Choroid plexus epithelial cell (primary cell): ENCODE data around the gene B3GALNT1.
A peak's percentile ranks its signal among the peaks of the same experiment; 100 is the strongest.

Experiments used
- DNase-seq: peaks from one replicate; pipeline ENCODE4 v3.0.0-alpha.2; 2010; ENCODE audit warnings: low read depth
- H3K4me3 ChIP-seq: 2 replicates; pipeline ENCODE4 v1.5.1; 2011; ENCODE audit warnings: low read depth, mild to moderate bottlenecking, control low read depth, low read length, moderate library complexity
- TF ChIP-seq, protein P1 (sequence below): conservative IDR thresholded peaks from 2 replicates; pipeline ENCODE4 v1.5.1; 2011; ENCODE audit warnings: low read depth, mild to moderate bottlenecking, control low read depth, inconsistent platforms, low read length, moderate library complexity

B3GALNT1 gene

DNA sequence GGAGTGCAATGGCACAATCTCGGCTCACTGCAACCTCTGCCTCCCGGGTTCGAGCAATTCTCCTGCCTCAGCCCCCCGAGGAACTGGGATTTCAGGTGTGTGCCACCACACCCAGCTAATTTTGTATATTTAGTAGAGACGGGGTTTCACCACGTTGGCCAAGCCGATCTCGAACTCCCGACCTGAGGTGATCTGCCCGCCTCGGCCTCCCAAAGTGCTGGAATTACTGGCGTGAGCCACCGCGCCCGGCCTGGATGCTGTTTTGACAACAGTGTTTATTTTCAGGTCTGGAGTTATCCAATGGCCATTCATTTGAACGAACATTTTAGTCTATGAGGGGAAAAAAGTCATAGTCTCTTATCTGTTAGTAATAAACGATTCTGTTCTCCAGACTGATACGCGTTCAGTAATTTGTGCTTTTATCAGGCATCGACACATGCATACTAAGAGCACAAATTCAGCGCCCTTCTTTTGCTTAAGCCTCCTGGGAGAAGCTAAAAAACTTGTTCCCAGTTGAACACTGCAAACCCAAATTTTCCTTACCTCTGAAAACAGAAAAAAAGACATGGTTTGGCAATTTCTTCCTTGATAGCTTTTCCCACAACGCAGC, 1.3 kb downstream of the B3GALNT1 start:
- TF ChIP-seq, protein P1, sequence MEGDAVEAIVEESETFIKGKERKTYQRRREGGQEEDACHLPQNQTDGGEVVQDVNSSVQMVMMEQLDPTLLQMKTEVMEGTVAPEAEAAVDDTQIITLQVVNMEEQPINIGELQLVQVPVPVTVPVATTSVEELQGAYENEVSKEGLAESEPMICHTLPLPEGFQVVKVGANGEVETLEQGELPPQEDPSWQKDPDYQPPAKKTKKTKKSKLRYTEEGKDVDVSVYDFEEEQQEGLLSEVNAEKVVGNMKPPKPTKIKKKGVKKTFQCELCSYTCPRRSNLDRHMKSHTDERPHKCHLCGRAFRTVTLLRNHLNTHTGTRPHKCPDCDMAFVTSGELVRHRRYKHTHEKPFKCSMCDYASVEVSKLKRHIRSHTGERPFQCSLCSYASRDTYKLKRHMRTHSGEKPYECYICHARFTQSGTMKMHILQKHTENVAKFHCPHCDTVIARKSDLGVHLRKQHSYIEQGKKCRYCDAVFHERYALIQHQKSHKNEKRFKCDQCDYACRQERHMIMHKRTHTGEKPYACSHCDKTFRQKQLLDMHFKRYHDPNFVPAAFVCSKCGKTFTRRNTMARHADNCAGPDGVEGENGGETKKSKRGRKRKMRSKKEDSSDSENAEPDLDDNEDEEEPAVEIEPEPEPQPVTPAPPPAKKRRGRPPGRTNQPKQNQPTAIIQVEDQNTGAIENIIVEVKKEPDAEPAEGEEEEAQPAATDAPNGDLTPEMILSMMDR = no peak
- peak overlapping the region; percentile 68 for H3K4me3 ChIP-seq
- DNase-seq = no peak

GRCh38 chr3:161101609-161102008, 3.5 kb downstream of the B3GALNT1 start:
- H3K4me3 ChIP-seq = no peak overlapping the region
- DNase-seq = no peak
- TF ChIP-seq, protein P1 = no peak

DNA sequence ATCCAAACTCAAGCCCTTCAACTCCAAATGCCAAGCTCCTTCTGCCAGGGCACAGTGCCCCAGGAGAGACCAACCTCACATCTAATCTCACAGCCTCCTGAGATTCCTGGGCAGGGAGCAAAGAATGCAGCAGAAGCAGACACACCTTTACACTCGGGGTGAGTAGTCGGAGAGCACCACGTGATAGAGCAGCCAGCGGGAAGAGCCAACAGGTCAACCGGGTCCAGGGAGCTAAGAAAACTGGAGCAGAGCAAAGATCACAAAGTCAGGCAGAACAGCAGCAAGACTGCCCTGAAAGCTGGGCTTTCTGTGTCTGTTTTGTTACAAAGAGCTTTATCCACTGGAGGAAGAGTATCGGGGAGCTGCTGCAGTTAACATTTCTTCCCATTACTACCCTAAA, 4.2 kb downstream of the B3GALNT1 start:
- no peak overlapping the region for H3K4me3 ChIP-seq
- DNase-seq = no peak
- TF ChIP-seq, protein P1 = no peak

- no peak overlapping the region for H3K4me3 ChIP-seq
- peak; percentile 31 for DNase-seq
- TF ChIP-seq, protein P1 = peak; percentile 63
Observed at GRCh38 chr3:161096771-161097367, 8.3 kb downstream of the B3GALNT1 start.

- no peak for DNase-seq
- no peak overlapping the region for H3K4me3 ChIP-seq
- TF ChIP-seq, protein P1 = no peak
Observed at GRCh38 chr3:161093895-161094294, 11.3 kb downstream of the B3GALNT1 start.

GRCh38 chr3:161084277-161084676, 20.9 kb downstream of the B3GALNT1 start:
- no peak overlapping the region for H3K4me3 ChIP-seq
- TF ChIP-seq, protein P1 = no peak
- no peak for DNase-seq

GRCh38 chr3:161083131-161083530, 22.0 kb downstream of the B3GALNT1 start:
- H3K4me3 ChIP-seq = no peak overlapping the region
- TF ChIP-seq, protein P1 = no peak
- no peak for DNase-seq
